ENCODE data around the gene ARL4D.

GRCh38 chr17:43359469-43360110 lies 39.2 kb upstream of the ARL4D start:
- no peak for TF ChIP-seq EZH2 (IDR thresholded peaks at IDR 0.05; ENCODE audit: low read depth)
- TF ChIP-seq, protein P1, sequence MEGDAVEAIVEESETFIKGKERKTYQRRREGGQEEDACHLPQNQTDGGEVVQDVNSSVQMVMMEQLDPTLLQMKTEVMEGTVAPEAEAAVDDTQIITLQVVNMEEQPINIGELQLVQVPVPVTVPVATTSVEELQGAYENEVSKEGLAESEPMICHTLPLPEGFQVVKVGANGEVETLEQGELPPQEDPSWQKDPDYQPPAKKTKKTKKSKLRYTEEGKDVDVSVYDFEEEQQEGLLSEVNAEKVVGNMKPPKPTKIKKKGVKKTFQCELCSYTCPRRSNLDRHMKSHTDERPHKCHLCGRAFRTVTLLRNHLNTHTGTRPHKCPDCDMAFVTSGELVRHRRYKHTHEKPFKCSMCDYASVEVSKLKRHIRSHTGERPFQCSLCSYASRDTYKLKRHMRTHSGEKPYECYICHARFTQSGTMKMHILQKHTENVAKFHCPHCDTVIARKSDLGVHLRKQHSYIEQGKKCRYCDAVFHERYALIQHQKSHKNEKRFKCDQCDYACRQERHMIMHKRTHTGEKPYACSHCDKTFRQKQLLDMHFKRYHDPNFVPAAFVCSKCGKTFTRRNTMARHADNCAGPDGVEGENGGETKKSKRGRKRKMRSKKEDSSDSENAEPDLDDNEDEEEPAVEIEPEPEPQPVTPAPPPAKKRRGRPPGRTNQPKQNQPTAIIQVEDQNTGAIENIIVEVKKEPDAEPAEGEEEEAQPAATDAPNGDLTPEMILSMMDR (conservative IDR thresholded peaks at IDR 0.05) = no peak
